Type B pancreatic cell (in vitro differentiated cells): ENCODE data around the gene PMP22. TPM values are rescaled to one million over a fixed set of nuclear protein-coding genes. Genes with fewer than 3 reads are reported as not detected.

Source experiments
- DNase-seq: peaks from one replicate; pipeline ENCODE4 v3.0.0; 2021; ENCODE audit warnings: mixed read lengths; ENCODE audit not compliant: unreplicated experiment; ENCODE audit errors: extremely low spot score
- H3K27ac Mint-ChIP-seq: 2 replicates; pipeline ENCODE4 v1.8.0; 2021; ENCODE audit warnings: mild to moderate bottlenecking, mixed read lengths
- H3K27me3 Mint-ChIP-seq: 2 replicates; pipeline ENCODE4 v1.8.0; 2021; ENCODE audit warnings: mixed read lengths
- H3K36me3 Mint-ChIP-seq: 2 replicates; pipeline ENCODE4 v1.8.0; 2021; ENCODE audit warnings: mixed read lengths
- H3K4me1 Mint-ChIP-seq: one replicate; pipeline ENCODE4 v1.8.0; 2021; ENCODE audit warnings: mixed read lengths; ENCODE audit not compliant: unreplicated experiment
- H3K4me3 Mint-ChIP-seq: 2 replicates; pipeline ENCODE4 v1.8.0; 2021; ENCODE audit warnings: mild to moderate bottlenecking, mixed read lengths
- H3K9me3 Mint-ChIP-seq: 2 replicates; pipeline ENCODE4 v1.8.0; 2021; ENCODE audit warnings: mixed read lengths
- total RNA-seq: library from RNA; stranded (reverse); gene quantifications from 2 replicates; pipeline ENCODE4 v1.2.1, GENCODE V29; 2021; ENCODE audit warnings: low replicate concordance
- TF ChIP-seq, protein P1 (sequence below): fragments of 200-600 bp; sonication (generic); conservative IDR thresholded peaks from 2 replicates; pipeline ENCODE4 v1.5.0; 2021; ENCODE audit warnings: antibody characterized with exemption, mild to moderate bottlenecking

Gene PMP22
- total RNA-seq, 1 donor from 2014 or later = 16.2 TPM

DNA sequence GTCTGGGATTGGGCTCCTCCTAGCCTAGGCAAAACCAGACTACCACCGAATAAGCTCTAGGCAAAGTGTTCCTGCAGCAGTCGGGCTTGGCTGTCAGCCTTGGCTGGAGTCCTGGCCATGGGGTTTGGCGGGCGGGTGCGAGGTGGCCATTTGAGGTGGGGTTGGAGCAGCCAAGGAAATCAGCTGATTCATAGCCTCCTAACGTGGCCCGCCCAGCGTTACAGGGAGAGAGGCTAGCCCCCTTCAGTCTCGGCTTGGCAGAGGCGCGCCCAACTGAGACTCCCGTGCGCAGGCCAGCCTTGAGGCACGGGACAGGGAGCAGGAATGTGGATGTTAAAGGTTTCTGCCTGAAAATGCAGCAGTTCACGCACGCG, 1.9 kb downstream of the PMP22 start:
- no peak overlapping the region for H3K27ac Mint-ChIP-seq
- peak overlapping the region; percentile 94 for H3K4me3 Mint-ChIP-seq
- peaks cover 8% of the 10 kb centered on the region for H3K4me1 Mint-ChIP-seq
- no peaks in the 10 kb centered on the region for H3K9me3 Mint-ChIP-seq
- no peaks in the 10 kb centered on the region for H3K36me3 Mint-ChIP-seq
- DNase-seq = no peak
- H3K27me3 Mint-ChIP-seq = peaks cover 96% of the 10 kb centered on the region
- TF ChIP-seq, protein P1, sequence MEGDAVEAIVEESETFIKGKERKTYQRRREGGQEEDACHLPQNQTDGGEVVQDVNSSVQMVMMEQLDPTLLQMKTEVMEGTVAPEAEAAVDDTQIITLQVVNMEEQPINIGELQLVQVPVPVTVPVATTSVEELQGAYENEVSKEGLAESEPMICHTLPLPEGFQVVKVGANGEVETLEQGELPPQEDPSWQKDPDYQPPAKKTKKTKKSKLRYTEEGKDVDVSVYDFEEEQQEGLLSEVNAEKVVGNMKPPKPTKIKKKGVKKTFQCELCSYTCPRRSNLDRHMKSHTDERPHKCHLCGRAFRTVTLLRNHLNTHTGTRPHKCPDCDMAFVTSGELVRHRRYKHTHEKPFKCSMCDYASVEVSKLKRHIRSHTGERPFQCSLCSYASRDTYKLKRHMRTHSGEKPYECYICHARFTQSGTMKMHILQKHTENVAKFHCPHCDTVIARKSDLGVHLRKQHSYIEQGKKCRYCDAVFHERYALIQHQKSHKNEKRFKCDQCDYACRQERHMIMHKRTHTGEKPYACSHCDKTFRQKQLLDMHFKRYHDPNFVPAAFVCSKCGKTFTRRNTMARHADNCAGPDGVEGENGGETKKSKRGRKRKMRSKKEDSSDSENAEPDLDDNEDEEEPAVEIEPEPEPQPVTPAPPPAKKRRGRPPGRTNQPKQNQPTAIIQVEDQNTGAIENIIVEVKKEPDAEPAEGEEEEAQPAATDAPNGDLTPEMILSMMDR = no peak

GRCh38 chr17:15262291-15263205, 2.6 kb downstream of the PMP22 start:
- H3K4me1 Mint-ChIP-seq = peaks cover 8% of the 10 kb centered on the region
- no peaks in the 10 kb centered on the region for H3K36me3 Mint-ChIP-seq
- DNase-seq = no peak
- H3K4me3 Mint-ChIP-seq = peak overlapping the region; percentile 94
- TF ChIP-seq, protein P1 = no peak
- no peak overlapping the region for H3K27ac Mint-ChIP-seq
- H3K27me3 Mint-ChIP-seq = peaks cover 94% of the 10 kb centered on the region
- no peaks in the 10 kb centered on the region for H3K9me3 Mint-ChIP-seq

DNA sequence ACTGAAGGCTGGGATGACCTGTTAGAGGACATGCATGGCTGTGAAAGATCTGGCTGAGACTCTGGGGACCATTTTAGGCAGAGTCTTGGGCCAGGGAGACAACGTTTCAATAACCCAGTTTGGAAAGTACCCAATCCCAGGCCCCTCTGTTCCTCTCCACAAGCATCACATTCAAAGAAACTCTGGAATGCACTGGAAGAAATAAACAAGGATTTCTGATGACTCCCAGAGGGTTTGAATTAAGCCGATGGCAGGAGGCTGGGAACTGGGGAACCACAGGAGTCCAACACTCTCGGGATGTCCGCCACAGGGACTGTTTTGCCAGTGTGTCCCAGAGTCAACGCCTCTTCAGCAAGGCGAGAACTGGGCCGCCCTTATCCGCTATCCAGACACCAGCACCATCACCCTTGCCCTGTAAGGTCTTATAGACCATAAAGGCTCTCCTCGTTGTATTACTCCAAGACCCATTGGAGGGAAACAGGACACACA, 3.3 kb downstream of the PMP22 start:
- no peaks in the 10 kb centered on the region for H3K9me3 Mint-ChIP-seq
- no peak overlapping the region for H3K27ac Mint-ChIP-seq
- TF ChIP-seq, protein P1 = no peak
- peak overlapping the region; percentile 94 for H3K4me3 Mint-ChIP-seq
- H3K36me3 Mint-ChIP-seq = peaks cover 3% of the 10 kb centered on the region
- H3K4me1 Mint-ChIP-seq = peaks cover 14% of the 10 kb centered on the region
- DNase-seq = no peak
- H3K27me3 Mint-ChIP-seq = peaks cover 92% of the 10 kb centered on the region

GRCh38 chr17:15261258-15261801, 3.8 kb downstream of the PMP22 start:
- no peak overlapping the region for H3K27ac Mint-ChIP-seq

DNA sequence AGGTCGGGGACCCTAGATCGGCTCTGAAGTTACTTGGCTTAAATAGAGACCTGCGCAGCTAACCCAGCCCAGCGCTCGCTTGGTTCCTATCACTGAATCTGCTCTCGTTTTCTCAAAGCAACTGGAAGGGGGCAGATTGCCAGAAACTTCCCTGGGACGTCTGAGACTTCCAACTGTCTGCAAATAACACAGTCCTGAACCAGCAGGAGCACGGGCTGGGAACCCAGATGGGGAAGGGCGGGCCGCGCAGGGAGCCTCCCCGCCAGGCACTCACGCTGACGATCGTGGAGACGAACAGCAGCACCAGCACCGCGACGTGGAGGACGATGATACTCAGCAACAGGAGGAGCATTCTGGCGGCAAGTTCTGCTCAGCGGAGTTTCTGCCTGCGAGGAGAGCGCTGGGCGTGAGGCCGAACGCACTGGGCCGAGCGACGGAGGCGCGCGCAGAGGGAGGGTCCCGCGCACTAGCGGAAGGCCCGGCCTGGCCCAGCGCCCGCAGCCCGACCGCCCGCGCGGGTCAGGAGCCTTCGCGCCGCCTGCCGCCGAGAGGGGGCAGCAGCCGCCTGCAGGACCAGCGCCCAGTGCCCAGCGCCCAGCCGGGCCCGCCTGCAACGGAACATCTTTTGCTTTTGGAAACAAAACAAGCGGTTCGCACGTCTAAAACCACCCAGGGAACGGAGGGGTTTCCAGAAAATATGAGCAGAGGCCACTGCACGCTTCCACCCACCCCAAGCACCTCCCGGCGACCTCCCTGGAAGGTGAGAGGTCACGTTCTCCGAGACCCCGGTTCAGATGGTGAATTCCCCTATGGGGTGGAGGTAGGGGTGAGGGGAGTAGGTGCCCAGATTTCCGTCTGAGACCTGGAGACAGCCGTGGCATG, 4.5 kb downstream of the PMP22 start:
- Mint-ChIP-seq H3K27me3 (peaks cover 85% of the 10 kb centered on the region), H3K4me1 (peaks cover 17% of the 10 kb centered on the region), H3K4me3 (peak overlapping the region; percentile 94), H3K9me3 (no peaks in the 10 kb centered on the region), H3K27ac (peak overlapping the region; percentile 70), H3K36me3 (peaks cover 6% of the 10 kb centered on the region)
- TF ChIP-seq, protein P1 = peak; percentile 94
- peak; percentile 91 for DNase-seq

More at GRCh38 chr17:15261258-15261801, 3.8 kb downstream of the PMP22 start:
- TF ChIP-seq, protein P1 = no peak
- H3K9me3 Mint-ChIP-seq = no peaks in the 10 kb centered on the region
- H3K36me3 Mint-ChIP-seq = peaks cover 3% of the 10 kb centered on the region
- H3K4me1 Mint-ChIP-seq = peaks cover 17% of the 10 kb centered on the region
- DNase-seq = peak; percentile 78
- peak overlapping the region; percentile 94 for H3K4me3 Mint-ChIP-seq
- peaks cover 90% of the 10 kb centered on the region for H3K27me3 Mint-ChIP-seq
